Colonic mucosa (tissue), 4 donors: ENCODE results near the gene C2orf76. TPM values are rescaled to one million over a fixed set of nuclear protein-coding genes. Genes with fewer than 3 reads are reported as not detected.
"Not testable (repeated sequence)": the region's sequence is repeated elsewhere in the genome, so short reads cannot be mapped to it uniquely, and the experiment has no call there.

ENCODE experiments used
- DNase-seq: peaks from one replicate; pipeline ENCODE4 v3.0.0-alpha.2; 2020
- H3K27ac ChIP-seq: fragments of 200-600 bp; one replicate; pipeline ENCODE4 v1.8.0; 2021
- H3K27me3 ChIP-seq: fragments of 200-600 bp; one replicate; pipeline ENCODE4 v1.8.0; 2021
- H3K36me3 ChIP-seq: fragments of 200-600 bp; one replicate; pipeline ENCODE4 v1.8.0; 2021
- H3K4me1 ChIP-seq: fragments of 200-600 bp; one replicate; pipeline ENCODE4 v1.8.0; 2021; ENCODE audit warnings: mild to moderate bottlenecking
- H3K4me3 ChIP-seq: fragments of 200-600 bp; one replicate; pipeline ENCODE4 v1.8.0; 2021
- H3K9ac ChIP-seq, 2 donors: one replicate each; pipeline ENCODE4 v1.7.0; 2013; ENCODE audit warnings: control low read depth in 2 of 2, low read depth in 2 of 2, low read length in 2 of 2
- H3K9me3 ChIP-seq: fragments of 200-600 bp; one replicate; pipeline ENCODE4 v1.8.0; 2021
- CTCF ChIP-seq: fragments of 200-600 bp; IDR thresholded peaks from one replicate; pipeline ENCODE4 v1.8.0; 2022; ENCODE audit warnings: antibody characterized with exemption, mild to moderate bottlenecking
- intact Hi-C: fragments of 100-400 bp; cut with DNase I; formaldehyde crosslinking; loops from one replicate; pipeline ENCODE4 v1.14.1; 2022
- total RNA-seq, 2 donors: library from RNA; stranded (reverse); fragmentation: NEBNext Ultra II Directional in 1 of 2; extraction: Animal tissue kit (Norgen Biotek cat#: 25700) in 1 of 2; gene quantifications; one replicate each; pipeline ENCODE4 v1.2.1, GENCODE V29; 2021
- donor health status: healthy.
- donor health status: DM: no; HTN: no; CAD: no.
- donor health status: DM: no; HTN: no; CAD: no.

The C2orf76 gene
- total RNA-seq, 2 donors from 2014 or later, result 4.7 to 6.6 TPM

GRCh38 chr2:119376810-119377209 is 10.2 kb upstream of the C2orf76 start:
- H3K36me3 ChIP-seq, result peaks cover 8% of the 10 kb centered on the region
- H3K27me3 ChIP-seq, result no peaks in the 10 kb centered on the region
- no peak overlapping the region for H3K9ac ChIP-seq
- no peak overlapping the region for H3K4me3 ChIP-seq
- TF ChIP-seq CTCF, result no peak
- H3K9me3 ChIP-seq, result no peaks in the 10 kb centered on the region
- H3K27ac ChIP-seq, result no peak overlapping the region
- intact Hi-C loops, result no loop called here
- DNase-seq, result no peak
- no peaks in the 10 kb centered on the region for H3K4me1 ChIP-seq

GRCh38 chr2:119376406-119376805 is 9.8 kb upstream of the C2orf76 start:
- intact Hi-C loops, H3K4me1 ChIP-seq, H3K9me3 ChIP-seq, DNase-seq, H3K4me3 ChIP-seq, H3K27ac ChIP-seq, H3K9ac ChIP-seq, H3K27me3 ChIP-seq: not testable (repeated sequence)
- H3K36me3 ChIP-seq, result peaks cover 12% of the 10 kb centered on the region

- H3K27me3 ChIP-seq, H3K4me3 ChIP-seq, intact Hi-C loops, H3K27ac ChIP-seq, H3K4me1 ChIP-seq, H3K9ac ChIP-seq, DNase-seq, H3K9me3 ChIP-seq: not testable (repeated sequence)
- peaks cover 24% of the 10 kb centered on the region for H3K36me3 ChIP-seq
Observed at GRCh38 chr2:119373907-119374745, 7.5 kb upstream of the C2orf76 start.

- H3K9me3 ChIP-seq, result no peaks in the 10 kb centered on the region
- H3K36me3 ChIP-seq, result peaks cover 28% of the 10 kb centered on the region
- intact Hi-C loops, result no loop called here
- H3K4me3 ChIP-seq, result no peak overlapping the region
- H3K27me3 ChIP-seq, result no peaks in the 10 kb centered on the region
- no peak overlapping the region for H3K27ac ChIP-seq
- DNase-seq, result no peak
- TF ChIP-seq CTCF, result no peak
- H3K9ac ChIP-seq, result no peak overlapping the region
- no peaks in the 10 kb centered on the region for H3K4me1 ChIP-seq
Observed at GRCh38 chr2:119372778-119373568, 6.3 kb upstream of the C2orf76 start.

- intact Hi-C loops, result no loop called here
- H3K36me3 ChIP-seq, result peaks cover 28% of the 10 kb centered on the region
- no peak overlapping the region for H3K27ac ChIP-seq
- no peaks in the 10 kb centered on the region for H3K4me1 ChIP-seq
- DNase-seq, result no peak
- H3K9ac ChIP-seq, result no peak overlapping the region
- H3K27me3 ChIP-seq, result no peaks in the 10 kb centered on the region
- no peak overlapping the region for H3K4me3 ChIP-seq
- no peaks in the 10 kb centered on the region for H3K9me3 ChIP-seq
- TF ChIP-seq CTCF, result no peak
Observed at GRCh38 chr2:119371111-119371510, 4.5 kb upstream of the C2orf76 start.

GRCh38 chr2:119369845-119370244 is 3.2 kb upstream of the C2orf76 start:
- no peaks in the 10 kb centered on the region for H3K9me3 ChIP-seq
- no peak overlapping the region for H3K27ac ChIP-seq
- H3K36me3 ChIP-seq, result peaks cover 28% of the 10 kb centered on the region
- intact Hi-C loops, result loop anchor here (10.0 kb wide), 1 partner anchor 55 kb away; no protein-coding TSS in a partner anchor
- DNase-seq, result no peak
- TF ChIP-seq CTCF, result no peak
- no peaks in the 10 kb centered on the region for H3K4me1 ChIP-seq
- no peak overlapping the region for H3K4me3 ChIP-seq
- no peak overlapping the region for H3K9ac ChIP-seq
- H3K27me3 ChIP-seq, result no peaks in the 10 kb centered on the region
